ENCODE results near the gene NPDC1.

The NPDC1 gene

DNA sequence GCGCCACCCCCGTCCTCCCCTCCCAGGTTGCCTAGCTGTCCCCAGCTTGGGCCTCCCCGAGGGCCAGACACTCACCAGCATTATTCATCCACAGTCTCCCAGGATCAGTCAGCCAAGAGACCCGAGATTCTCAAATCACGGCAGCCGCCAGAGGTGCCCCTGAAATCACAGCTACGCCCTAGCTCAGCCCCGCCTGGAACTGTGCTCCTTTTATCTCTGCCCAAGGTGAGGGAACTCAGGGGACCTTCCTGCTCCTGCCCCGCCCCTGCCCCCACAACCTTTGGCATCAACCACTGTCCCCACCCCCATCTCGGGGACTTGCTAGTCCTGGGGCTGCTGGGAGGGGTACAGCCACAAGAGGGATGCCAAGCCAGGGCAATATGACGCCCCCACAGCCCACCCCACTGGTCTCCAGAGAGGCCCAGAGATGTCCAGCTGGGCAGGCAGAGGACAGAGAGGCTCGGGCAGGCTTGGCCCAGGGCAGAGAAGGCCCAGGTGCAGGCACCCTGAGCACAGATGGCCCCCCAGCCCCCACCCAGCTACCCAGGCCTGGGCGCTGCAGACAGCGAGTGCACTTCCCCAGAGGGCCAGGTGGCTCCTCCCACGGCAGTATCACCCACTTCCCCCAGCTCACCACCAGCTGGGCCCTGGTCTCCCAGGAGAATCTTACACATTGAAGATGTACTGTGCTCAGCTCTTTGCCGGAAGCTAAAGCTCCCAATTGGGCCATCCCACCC is 13.9 kb downstream of the NPDC1 start, which contains the start of gene FUT7:
FUT7 (minus strand) TSS at position 185 of the 737 bp plus-strand sequence; CDS start at position 88, 97 bp downstream.
- no peaks in the 10 kb centered on the region for H3K36me3 ChIP-seq (ENCODE audit: low read depth)
- TF ChIP-seq, protein P1, sequence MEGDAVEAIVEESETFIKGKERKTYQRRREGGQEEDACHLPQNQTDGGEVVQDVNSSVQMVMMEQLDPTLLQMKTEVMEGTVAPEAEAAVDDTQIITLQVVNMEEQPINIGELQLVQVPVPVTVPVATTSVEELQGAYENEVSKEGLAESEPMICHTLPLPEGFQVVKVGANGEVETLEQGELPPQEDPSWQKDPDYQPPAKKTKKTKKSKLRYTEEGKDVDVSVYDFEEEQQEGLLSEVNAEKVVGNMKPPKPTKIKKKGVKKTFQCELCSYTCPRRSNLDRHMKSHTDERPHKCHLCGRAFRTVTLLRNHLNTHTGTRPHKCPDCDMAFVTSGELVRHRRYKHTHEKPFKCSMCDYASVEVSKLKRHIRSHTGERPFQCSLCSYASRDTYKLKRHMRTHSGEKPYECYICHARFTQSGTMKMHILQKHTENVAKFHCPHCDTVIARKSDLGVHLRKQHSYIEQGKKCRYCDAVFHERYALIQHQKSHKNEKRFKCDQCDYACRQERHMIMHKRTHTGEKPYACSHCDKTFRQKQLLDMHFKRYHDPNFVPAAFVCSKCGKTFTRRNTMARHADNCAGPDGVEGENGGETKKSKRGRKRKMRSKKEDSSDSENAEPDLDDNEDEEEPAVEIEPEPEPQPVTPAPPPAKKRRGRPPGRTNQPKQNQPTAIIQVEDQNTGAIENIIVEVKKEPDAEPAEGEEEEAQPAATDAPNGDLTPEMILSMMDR (IDR thresholded peaks at IDR 0.05; ENCODE audit: poor library complexity, severe bottlenecking), result no peak
- H3K4me3 ChIP-seq (ENCODE audit: severe bottlenecking), result no peak within 1 kb of the TSS
- no peak within 1 kb of the TSS for H3K27ac ChIP-seq (ENCODE audit: poor library complexity, severe bottlenecking)
- no peaks in the 10 kb centered on the region for H3K9me3 ChIP-seq (ENCODE audit: severe bottlenecking)
- peaks cover 4% of the 10 kb centered on the region for H3K4me1 ChIP-seq (ENCODE audit: insufficient read depth, poor library complexity, severe bottlenecking)
- H3K27me3 ChIP-seq (ENCODE audit: insufficient read depth, poor library complexity, severe bottlenecking), result no peaks in the 10 kb centered on the region
- no peak for DNase-seq (ENCODE audit: low spot score)
- ATAC-seq (ENCODE audit: low read depth), result no peak

DNA sequence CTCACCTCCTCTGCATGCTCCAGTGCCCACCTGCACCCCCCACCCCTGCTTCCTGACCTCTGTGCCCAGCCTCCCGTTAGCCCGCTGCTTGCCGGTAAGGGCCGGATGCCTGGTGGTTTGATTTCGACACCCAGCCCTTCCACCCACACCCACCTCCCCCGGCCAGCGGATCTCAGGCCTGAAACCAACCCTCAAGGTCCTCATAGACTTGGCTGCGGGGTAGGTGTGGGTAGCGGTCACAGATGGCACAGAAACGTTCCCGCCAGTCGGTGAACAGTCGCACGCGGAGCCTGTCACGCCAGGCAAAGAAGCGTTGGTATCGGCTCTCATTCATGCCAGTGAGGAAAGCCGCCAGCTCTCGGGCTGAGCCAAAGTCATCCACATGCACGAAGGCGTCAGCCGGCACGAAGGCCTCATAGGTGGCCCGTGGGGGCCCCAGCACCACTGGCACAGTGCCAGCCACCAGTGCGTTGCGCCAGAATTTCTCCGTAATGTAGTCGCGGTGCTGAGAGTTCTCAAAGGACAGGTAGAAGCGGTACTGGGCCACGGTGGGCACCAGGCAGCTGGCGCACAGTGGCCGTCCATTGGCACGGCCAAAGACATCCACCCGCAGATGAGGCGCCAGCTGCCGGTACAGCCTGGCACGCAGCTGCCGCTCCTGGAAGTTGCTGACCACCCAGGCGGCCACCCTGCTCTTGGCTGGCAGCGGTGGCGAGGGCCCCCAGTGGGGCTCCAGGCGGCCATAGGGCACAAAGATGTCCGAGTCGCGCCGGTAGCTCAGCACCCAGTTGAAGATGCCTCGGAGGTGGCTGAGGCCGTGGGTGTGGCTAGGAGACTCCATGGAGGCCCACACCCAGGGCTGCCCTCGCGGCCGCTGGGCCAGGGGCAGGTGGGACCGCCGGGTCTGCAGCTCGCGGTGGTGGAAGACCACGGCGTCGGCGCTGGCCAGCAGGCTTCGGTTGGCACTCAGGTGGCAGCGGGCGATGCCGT is 15.1 kb downstream of the NPDC1 start:
- Histone ChIP-seq H3K27me3 (ENCODE audit: insufficient read depth, poor library complexity, severe bottlenecking) (no peaks in the 10 kb centered on the region), H3K9me3 (ENCODE audit: severe bottlenecking) (no peaks in the 10 kb centered on the region), H3K36me3 (ENCODE audit: low read depth) (no peaks in the 10 kb centered on the region), H3K4me3 (ENCODE audit: severe bottlenecking) (no peak overlapping the region), H3K27ac (ENCODE audit: poor library complexity, severe bottlenecking) (no peak overlapping the region), H3K4me1 (ENCODE audit: insufficient read depth, poor library complexity, severe bottlenecking) (peaks cover 4% of the 10 kb centered on the region)
- DNase-seq (ENCODE audit: low spot score) (no peak), ATAC-seq (ENCODE audit: low read depth) (no peak)
- TF ChIP-seq, protein P1 (IDR thresholded peaks at IDR 0.05; ENCODE audit: poor library complexity, severe bottlenecking), result no peak

DNA sequence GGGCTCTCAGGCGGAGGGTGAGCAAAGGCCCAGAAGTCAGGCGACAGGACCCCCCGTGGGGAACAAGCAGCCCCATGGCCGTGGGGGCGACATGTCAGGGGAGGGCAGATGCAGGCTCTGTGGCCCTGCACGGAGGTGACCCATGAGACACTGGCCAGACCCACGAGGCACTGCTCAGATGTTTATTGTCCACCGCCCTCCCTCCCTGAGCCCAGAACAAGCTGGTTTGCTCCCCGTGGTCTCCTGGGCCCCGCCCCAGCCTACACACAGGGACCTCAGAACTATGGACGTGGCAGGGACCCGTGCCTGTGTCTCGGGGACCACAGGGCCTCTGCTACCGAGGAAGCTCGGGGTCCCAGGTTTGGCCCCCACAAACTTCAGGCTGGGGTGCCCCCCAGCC is 16.0 kb downstream of the NPDC1 start:
- ATAC-seq (ENCODE audit: low read depth) (no peak), DNase-seq (ENCODE audit: low spot score) (no peak)
- H3K27me3 ChIP-seq (ENCODE audit: insufficient read depth, poor library complexity, severe bottlenecking), result no peaks in the 10 kb centered on the region
- peaks cover 4% of the 10 kb centered on the region for H3K4me1 ChIP-seq (ENCODE audit: insufficient read depth, poor library complexity, severe bottlenecking)
- no peaks in the 10 kb centered on the region for H3K9me3 ChIP-seq (ENCODE audit: severe bottlenecking)
- no peak overlapping the region for H3K4me3 ChIP-seq (ENCODE audit: severe bottlenecking)
- H3K36me3 ChIP-seq (ENCODE audit: low read depth), result no peaks in the 10 kb centered on the region
- TF ChIP-seq, protein P1 (IDR thresholded peaks at IDR 0.05; ENCODE audit: poor library complexity, severe bottlenecking), result no peak
- H3K27ac ChIP-seq (ENCODE audit: poor library complexity, severe bottlenecking), result no peak overlapping the region

DNA sequence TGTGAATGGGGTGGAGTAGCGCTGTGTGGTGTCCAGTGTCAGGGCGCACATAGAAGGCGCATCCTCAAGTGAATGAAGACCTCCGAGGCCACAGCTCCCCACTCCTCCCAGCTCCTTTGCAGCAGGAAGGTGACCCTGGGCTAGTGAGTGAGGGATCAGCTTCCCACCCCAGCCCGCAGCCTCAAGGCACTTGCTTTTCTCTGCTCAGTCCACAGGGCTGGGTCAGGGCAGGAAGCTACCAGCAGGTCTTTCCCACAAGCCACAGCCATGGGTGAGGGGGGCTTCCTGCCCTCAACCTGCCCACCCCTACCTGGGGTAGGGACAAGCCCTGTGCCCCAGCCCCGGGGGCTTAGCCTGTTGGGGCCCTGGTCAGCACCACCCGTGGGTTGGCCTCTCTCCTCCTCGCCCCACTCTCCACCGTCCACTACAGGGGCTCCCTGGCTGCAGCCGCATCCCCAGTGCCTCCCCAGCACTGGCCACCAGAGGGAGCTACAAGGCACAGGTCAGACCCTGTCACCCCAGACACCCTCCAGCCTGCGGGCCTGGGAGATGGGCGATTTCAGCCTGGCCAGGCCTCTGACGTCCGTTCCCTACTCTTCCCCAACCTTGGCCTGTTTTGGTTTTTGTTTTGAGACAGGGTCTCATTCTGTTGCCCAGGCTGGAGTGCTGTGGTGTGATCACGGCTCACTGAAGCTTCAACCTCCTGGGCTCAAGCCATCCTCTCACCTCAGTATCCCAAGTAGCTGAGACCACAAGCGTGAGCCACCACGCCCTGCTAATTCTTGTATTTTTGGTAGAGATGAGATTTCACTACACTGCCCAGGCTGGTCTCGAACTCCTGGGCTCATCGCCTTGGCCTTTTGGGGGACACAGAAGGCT is 16.7 kb downstream of the NPDC1 start:
- no peak for DNase-seq (ENCODE audit: low spot score)
- Histone ChIP-seq H3K36me3 (ENCODE audit: low read depth) (no peaks in the 10 kb centered on the region), H3K4me3 (ENCODE audit: severe bottlenecking) (peak overlapping the region; percentile 40), H3K27me3 (ENCODE audit: insufficient read depth, poor library complexity, severe bottlenecking) (no peaks in the 10 kb centered on the region), H3K27ac (ENCODE audit: poor library complexity, severe bottlenecking) (no peak overlapping the region), H3K9me3 (ENCODE audit: severe bottlenecking) (no peaks in the 10 kb centered on the region), H3K4me1 (ENCODE audit: insufficient read depth, poor library complexity, severe bottlenecking) (no peaks in the 10 kb centered on the region)
- peak; percentile 68 for ATAC-seq (ENCODE audit: low read depth)
- TF ChIP-seq, protein P1 (IDR thresholded peaks at IDR 0.05; ENCODE audit: poor library complexity, severe bottlenecking), result peak; percentile 88
